DND-41 (cell line): ENCODE results near the gene PARS2.

ENCODE experiments used
- ATAC-seq: fragments of 200-7000 bp; cut with Tn5 transposase; 3 replicates; pipeline ENCODE4 v1.9.1; 2021; ENCODE audit warnings: low read depth; ENCODE audit not compliant: insufficient read depth
- DNase-seq: peaks from one replicate; pipeline ENCODE4 v3.0.0-alpha.2; 2020
- H2AFZ ChIP-seq: 2 replicates; pipeline ENCODE4 v1.6.0; 2012; ENCODE audit warnings: low read depth, low read length
- H3K27ac ChIP-seq: 2 replicates; pipeline ENCODE4 v1.5.1; 2012; ENCODE audit warnings: low read length, inconsistent platforms
- H3K27me3 ChIP-seq: fragments of 200-600 bp; sonication (generic); 2 replicates; pipeline ENCODE4 v1.6.0; 2012; ENCODE audit warnings: low read length, mild to moderate bottlenecking, inconsistent platforms; ENCODE audit not compliant: insufficient read depth, poor library complexity
- H3K36me3 ChIP-seq: 2 replicates; pipeline ENCODE4 v1.5.1; 2012; ENCODE audit warnings: low read length, inconsistent platforms; ENCODE audit not compliant: insufficient read depth
- H3K4me1 ChIP-seq: 2 replicates; pipeline ENCODE4 v1.5.1; 2012; ENCODE audit warnings: mild to moderate bottlenecking, low read length; ENCODE audit not compliant: insufficient read depth
- H3K4me2 ChIP-seq: 2 replicates; pipeline ENCODE4 v1.6.0; 2012; ENCODE audit warnings: mild to moderate bottlenecking, moderate library complexity, low read length, inconsistent platforms; ENCODE audit not compliant: insufficient read depth
- H3K4me3 ChIP-seq, 2 experiments: fragments of 200-600 bp in 1 of 2; shearing (Covaris generic) in 1 of 2; 2 replicates each; pipeline ENCODE4 v1.5.1; 2012 to 2016; ENCODE audit warnings: inconsistent platforms in 2 of 2, low read length in 2 of 2, mild to moderate bottlenecking in 2 of 2, low read depth in 1 of 2, moderate library complexity in 1 of 2
- H3K79me2 ChIP-seq: 2 replicates; pipeline ENCODE4 v1.6.0; 2012; ENCODE audit warnings: low read length, inconsistent platforms; ENCODE audit not compliant: insufficient read depth
- H3K9ac ChIP-seq: 2 replicates; pipeline ENCODE4 v1.6.0; 2012; ENCODE audit warnings: low read depth, mild to moderate bottlenecking, inconsistent platforms, low read length, moderate library complexity
- H3K9me3 ChIP-seq: 2 replicates; pipeline ENCODE4 v1.5.1; 2012; ENCODE audit warnings: low read length, moderate library complexity, mild to moderate bottlenecking, inconsistent platforms; ENCODE audit not compliant: insufficient read depth, severe bottlenecking
- H4K20me1 ChIP-seq: 2 replicates; pipeline ENCODE4 v1.6.0; 2012; ENCODE audit warnings: low read length; ENCODE audit not compliant: insufficient read depth
- EZH2 ChIP-seq: IDR thresholded peaks from 3 replicates; pipeline ENCODE4 v1.6.1; 2012; ENCODE audit warnings: borderline replicate concordance, low read depth, mild to moderate bottlenecking, moderate library complexity, low read length, inconsistent platforms; ENCODE audit not compliant: severe bottlenecking
- TF ChIP-seq, protein P1 (sequence below): IDR thresholded peaks from 2 replicates; pipeline ENCODE4 v1.5.1; 2012; ENCODE audit warnings: borderline replicate concordance, low read length, moderate library complexity, mild to moderate bottlenecking; ENCODE audit not compliant: poor library complexity, severe bottlenecking; ENCODE audit errors: extremely low read depth

The PARS2 gene

DNA sequence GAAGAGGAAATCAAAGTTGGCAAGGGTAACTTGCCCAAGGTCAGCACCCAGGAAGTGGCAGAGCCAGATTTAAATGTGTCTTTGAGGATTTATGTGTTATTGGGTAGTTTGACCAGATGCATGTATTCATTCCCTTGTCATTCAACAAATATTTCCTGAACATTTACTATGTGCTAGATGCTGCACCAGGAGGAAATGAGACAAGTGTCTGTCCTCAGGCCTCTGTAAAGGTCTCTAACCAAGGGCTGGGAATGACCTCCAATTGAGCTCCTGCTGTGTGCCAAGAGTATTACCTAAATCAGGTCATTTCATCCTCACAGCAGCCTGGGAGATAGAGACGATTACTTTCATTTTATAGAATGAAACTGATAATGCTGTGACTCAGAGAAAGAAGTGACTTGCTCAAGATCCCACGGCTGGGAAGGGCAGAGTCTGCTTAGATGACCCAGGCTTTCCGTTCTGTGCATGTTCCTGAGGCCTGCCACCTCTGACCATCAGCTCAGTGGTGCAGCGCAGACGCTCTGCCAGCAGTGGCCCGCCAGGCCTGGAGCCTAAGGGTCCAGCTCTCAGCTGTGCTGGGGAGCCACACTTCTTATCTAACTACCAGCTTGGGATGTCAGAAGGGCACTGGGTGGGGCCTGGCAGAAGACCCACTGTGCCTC, 40.3 kb upstream of the PARS2 start:
- no peak overlapping the region for H3K4me3 ChIP-seq
- ATAC-seq (no peak), DNase-seq (no peak)
- H3K9ac ChIP-seq = no peak overlapping the region
- no peaks in the 10 kb centered on the region for H3K9me3 ChIP-seq
- no peaks in the 10 kb centered on the region for H3K36me3 ChIP-seq
- no peak overlapping the region for H2AFZ ChIP-seq
- H3K27me3 ChIP-seq = no peaks in the 10 kb centered on the region
- TF ChIP-seq, protein P1, sequence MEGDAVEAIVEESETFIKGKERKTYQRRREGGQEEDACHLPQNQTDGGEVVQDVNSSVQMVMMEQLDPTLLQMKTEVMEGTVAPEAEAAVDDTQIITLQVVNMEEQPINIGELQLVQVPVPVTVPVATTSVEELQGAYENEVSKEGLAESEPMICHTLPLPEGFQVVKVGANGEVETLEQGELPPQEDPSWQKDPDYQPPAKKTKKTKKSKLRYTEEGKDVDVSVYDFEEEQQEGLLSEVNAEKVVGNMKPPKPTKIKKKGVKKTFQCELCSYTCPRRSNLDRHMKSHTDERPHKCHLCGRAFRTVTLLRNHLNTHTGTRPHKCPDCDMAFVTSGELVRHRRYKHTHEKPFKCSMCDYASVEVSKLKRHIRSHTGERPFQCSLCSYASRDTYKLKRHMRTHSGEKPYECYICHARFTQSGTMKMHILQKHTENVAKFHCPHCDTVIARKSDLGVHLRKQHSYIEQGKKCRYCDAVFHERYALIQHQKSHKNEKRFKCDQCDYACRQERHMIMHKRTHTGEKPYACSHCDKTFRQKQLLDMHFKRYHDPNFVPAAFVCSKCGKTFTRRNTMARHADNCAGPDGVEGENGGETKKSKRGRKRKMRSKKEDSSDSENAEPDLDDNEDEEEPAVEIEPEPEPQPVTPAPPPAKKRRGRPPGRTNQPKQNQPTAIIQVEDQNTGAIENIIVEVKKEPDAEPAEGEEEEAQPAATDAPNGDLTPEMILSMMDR = no peak
- no peaks in the 10 kb centered on the region; the same call in 1 of the 2 replicates for H4K20me1 ChIP-seq
- H3K4me2 ChIP-seq = no peak overlapping the region
- H3K4me1 ChIP-seq = no peaks in the 10 kb centered on the region
- H3K79me2 ChIP-seq = no peaks in the 10 kb centered on the region
- H3K27ac ChIP-seq = no peak overlapping the region

DNA sequence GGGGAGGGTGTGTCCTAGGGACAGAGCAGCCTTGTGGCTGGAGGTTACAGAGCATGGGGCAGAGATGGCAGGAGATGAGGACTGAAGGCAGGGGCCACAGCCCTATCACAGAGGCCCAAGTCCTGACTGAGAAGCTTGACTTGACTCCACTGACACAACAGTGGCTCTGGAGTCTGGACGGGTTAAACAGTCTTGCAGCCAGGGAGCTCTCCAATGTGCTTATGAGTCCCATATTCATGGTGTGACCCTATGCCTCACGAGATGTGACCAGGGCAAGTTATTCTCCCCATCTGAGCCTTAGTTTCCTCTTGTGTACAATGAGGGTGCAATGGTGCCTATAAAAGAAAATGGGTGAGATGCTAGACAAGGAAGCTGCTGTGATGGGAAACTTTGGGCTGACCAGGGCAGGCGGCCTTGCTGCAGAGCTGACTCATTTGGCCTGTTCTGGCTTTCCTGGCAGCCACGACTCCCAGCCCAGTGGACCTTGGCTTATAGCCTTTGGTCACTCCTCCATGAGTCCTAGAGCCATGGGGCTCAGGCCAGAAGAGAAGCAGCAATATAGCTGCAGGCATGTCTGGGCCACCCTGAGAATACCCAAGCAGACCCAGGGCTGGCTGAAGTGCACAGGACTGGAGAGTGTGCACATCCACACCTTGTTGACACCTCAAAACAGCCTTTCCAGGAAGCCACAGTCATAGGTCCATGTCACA, 39.6 kb upstream of the PARS2 start:
- H3K9me3 ChIP-seq = no peaks in the 10 kb centered on the region
- H3K27me3 ChIP-seq = no peaks in the 10 kb centered on the region
- H2AFZ ChIP-seq = no peak overlapping the region
- H3K79me2 ChIP-seq = no peaks in the 10 kb centered on the region
- H3K4me3 ChIP-seq = no peak overlapping the region
- H3K9ac ChIP-seq = no peak overlapping the region
- H3K27ac ChIP-seq = no peak overlapping the region
- H4K20me1 ChIP-seq = no peaks in the 10 kb centered on the region; the same call in 1 of the 2 replicates
- TF ChIP-seq, protein P1 = no peak
- no peak for TF ChIP-seq EZH2
- no peaks in the 10 kb centered on the region for H3K4me1 ChIP-seq
- DNase-seq (no peak), ATAC-seq (no peak)
- no peaks in the 10 kb centered on the region for H3K36me3 ChIP-seq
- no peak overlapping the region for H3K4me2 ChIP-seq

DNA sequence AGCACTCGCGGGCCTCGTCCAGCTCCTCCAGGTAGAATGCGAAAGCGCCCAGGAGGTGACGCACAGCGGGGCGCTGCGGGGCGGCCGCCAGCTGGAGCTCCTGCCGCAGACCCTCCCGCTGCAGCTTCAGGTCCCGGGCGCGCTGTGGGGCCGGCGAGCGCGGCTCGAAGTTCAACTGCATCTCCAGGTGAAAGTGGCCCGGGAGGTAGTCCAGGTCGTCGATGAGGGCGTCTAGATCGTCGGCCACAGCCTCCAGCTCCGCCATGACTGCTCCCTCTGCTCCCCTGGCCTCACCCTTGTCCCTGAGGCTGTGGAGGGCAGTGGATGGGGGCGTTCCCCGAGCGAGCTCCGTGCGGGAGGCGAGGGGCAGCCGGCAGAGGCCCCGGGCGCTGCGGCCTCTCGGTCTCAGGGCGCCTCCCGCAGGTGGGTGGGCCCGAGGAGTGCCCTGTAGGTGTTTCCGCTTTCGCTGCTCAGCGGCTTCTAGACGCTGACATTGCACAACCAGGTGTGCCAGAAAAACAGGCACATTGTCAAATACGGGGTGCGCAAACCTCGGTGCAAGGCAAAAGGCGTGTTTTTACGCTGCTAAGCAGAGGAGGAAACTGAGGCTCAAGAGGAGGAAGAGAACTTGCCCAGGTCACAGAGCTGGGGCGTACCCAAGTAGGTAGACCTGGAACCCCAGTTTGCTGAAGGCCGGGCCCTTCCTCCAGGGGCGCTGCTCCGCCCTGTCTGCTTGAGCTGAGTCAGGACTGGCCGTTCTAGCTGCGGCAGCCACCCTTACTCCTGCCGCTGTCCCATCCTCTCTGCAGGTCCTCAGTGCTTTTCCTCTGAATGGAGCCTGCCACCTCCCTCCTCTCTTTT, 36.8 kb upstream of the PARS2 start, which contains the start of gene TTC22:
Gene TTC22 (minus strand): TSS at position 425 of the 861 bp plus-strand sequence. CDS start 160 bp downstream, at position 265.
- no peak within 1 kb of the TSS for H2AFZ ChIP-seq
- no peaks in the 10 kb centered on the region for H3K79me2 ChIP-seq
- no peaks in the 10 kb centered on the region for H3K4me1 ChIP-seq
- no peak within 1 kb of the TSS for H3K4me2 ChIP-seq
- ATAC-seq = no peak
- H4K20me1 ChIP-seq = no peaks in the 10 kb centered on the region; the same call in 1 of the 2 replicates
- no peaks in the 10 kb centered on the region for H3K9me3 ChIP-seq
- no peaks in the 10 kb centered on the region for H3K36me3 ChIP-seq
- TF ChIP-seq EZH2 = no peak
- TF ChIP-seq, protein P1 = no peak
- H3K4me3 ChIP-seq = no peak within 1 kb of the TSS
- H3K9ac ChIP-seq = no peak within 1 kb of the TSS
- H3K27ac ChIP-seq = no peak within 1 kb of the TSS
- H3K27me3 ChIP-seq = peaks cover 5% of the 10 kb centered on the region
- no peak for DNase-seq
